ENCODE results near the gene IFNL1. TPM values are rescaled to one million over a fixed set of nuclear protein-coding genes. Genes with fewer than 3 reads are reported as not detected.

IFNL1 gene
- total RNA-seq, 1 donor from 2014 or later, result not detected

DNA sequence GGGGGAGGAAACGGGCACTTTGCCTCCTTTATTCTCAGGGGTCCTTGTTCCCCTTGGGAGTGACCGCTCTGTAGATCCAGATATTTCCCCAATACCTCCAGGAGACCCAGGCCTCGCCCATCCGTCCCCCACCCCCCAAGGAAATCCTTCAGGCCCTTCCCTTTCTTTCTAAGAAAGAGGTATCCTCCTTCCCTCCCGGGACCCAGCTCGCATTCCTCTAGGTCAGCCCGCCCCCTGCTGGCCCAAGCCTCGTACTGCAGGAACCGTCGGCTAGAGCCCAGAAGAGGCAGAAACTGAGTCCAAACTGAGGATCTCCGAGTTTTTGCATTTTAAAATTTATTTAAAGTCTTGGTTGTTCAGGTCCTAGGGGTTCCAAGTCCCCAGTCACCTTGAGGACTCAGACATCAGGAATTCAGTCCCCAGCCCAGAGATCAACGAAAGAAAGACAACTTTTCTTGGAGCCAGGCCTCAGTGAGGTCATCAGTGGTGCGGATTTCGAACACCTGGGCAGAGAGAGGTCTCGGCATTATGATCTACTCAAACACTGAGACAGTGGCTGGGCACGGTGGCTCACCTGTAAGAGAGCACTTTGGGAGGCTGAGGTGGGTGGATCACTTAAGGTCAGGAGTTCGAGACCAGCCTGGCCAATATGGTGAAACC is 32.0 kb downstream of the IFNL1 start:
- intact Hi-C loops (cut with micrococcal nuclease), result loop anchor here (1.0 kb wide), 3 partner anchors 116 to 218 kb away; no protein-coding TSS in a partner anchor

DNA sequence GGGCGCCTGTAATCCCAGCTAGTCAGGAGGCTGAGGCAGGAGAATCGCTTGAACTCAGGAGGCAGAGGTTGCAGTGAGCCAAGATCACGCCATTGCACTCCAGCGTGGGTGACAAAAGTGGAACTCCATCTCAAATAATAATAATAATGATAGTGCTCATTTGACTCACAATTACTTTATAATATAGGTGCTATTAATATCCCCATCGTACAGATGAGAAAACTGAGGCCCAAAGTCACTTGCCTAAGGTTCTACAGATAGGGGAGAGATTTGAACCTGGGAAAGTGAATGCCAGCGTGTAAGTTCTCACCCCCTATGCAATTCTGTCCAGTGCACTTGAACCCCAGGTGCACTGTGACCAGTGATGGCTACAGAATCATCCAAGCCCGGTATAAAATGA is 33.7 kb downstream of the IFNL1 start:
- intact Hi-C loops (cut with micrococcal nuclease), result loop anchor here (10.0 kb wide), 1 partner anchor 345 kb away; no protein-coding TSS in a partner anchor

DNA sequence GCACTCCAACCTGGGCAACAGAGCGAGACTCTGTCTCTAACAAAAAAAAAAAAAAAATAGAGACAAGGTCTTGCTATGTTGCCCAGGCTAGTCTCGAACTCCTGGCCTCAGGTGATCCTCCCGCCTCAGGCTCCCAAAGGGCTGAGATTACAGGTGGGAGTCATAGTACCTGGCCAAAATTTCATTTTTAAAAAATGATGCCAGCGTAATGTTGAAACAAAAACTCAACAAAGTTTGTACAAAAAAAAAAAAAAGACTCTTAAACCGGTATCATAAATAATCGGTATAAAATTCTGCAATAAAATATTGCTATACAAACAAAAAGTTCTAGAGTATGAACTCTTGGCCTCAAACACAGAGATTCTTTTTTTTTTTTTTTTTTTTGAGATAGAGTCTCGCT is 36.1 kb downstream of the IFNL1 start:
- intact Hi-C loops (cut with micrococcal nuclease), result loop anchor here (10.0 kb wide), 1 partner anchor 343 kb away; no protein-coding TSS in a partner anchor

DNA sequence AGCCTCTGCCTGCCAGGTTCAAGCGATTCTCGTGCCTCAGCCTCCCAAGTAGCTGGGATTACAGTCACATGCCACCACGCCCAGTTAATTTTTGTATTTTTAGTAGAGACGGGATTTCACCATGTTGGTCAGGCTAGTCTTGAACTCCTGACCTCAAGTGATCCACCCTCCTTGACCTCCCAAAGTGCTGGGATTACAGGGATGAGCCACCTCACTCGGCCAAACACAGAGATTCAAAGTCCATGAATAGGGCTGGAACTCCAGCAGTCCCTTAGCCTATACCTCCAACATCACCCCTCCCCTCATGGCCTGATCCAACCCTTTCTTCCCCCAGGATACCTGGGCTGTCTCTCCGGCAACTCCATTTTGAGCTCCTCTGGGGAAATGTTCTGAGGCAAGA is 36.5 kb downstream of the IFNL1 start:
- intact Hi-C loops (cut with micrococcal nuclease), result loop anchor here (10.0 kb wide), 1 partner anchor 342 kb away; no protein-coding TSS in a partner anchor

- intact Hi-C loops (cut with micrococcal nuclease), result loop anchor here (10.0 kb wide), 1 partner anchor 341 kb away; no protein-coding TSS in a partner anchor
These were observed 37.3 kb downstream of the IFNL1 start for GRCh38 chr19:39333507-39333906.

DNA sequence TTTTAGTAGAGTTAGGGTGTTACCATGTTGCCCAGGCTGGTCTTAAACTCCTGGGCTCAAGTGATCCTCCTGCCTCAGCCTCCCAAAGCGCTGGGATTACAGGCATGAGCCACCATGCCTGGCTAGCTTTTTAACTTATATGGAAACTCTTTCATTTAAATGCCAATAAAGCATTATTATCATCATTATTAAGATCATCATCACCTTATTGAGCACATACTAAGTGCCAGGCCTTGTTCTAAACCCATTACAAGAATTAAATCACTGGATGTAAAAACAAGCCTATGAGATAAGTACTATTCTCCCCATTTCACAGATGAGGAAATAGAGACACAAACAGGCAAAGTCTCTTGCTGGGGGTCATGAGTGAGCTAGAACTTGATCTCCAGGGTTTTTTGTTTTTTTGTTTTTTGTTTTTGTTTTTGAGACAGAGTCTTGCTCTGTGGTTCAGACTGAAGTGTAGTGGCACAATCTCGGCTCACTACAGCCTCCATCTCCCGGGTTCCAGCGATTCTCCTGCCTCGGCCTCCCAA is 38.3 kb downstream of the IFNL1 start:
- intact Hi-C loops (cut with micrococcal nuclease), result loop anchor here (2.0 to 10.0 kb wide), 2 partner anchors 36 to 340 kb away; no protein-coding TSS in a partner anchor

- intact Hi-C loops (cut with micrococcal nuclease), result loop anchor here (2.0 to 10.0 kb wide), 2 partner anchors 36 to 340 kb away; no protein-coding TSS in a partner anchor
These were observed 39.0 kb downstream of the IFNL1 start for GRCh38 chr19:39335168-39335548.

GRCh38 chr19:39336483-39336882 is 40.3 kb downstream of the IFNL1 start:
- intact Hi-C loops (cut with micrococcal nuclease), result loop anchor here (1.0 to 10.0 kb wide), 3 partner anchors 76 to 338 kb away; partner anchors contain the start of gene PLEKHG2

GRCh38 chr19:39339674-39340073 is 43.5 kb downstream of the IFNL1 start:
- intact Hi-C loops (cut with micrococcal nuclease), result loop anchor here (2.0 to 10.0 kb wide), 5 partner anchors 193 to 945 kb away; partner anchors contain the start of genes AKT2, DYRK1B, EID2B and EIF3K

DNA sequence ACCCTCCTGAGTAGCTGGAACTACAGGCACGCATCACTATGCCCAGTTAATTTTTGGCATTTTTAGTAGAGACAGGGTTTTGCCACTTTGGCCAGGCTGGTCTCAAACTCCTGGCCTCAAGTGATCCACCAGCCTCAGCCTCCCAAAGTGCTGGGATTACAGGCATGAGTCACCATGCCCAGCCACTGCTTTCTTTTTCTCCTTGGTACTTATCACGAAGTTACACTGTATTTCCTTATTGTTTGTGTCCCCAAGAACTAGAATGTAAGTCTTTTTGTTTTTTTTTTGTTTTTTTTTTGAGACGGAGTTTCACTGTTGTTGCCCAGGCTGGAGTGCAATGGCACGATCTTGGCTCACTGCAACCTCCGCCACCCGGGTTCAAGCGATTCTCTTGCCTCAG is 43.9 kb downstream of the IFNL1 start:
- intact Hi-C loops (cut with micrococcal nuclease), result loop anchor here (2.0 to 10.0 kb wide), 4 partner anchors 193 to 945 kb away; partner anchors contain the start of genes AKT2, DYRK1B, EID2B and EIF3K

GRCh38 chr19:39341129-39341718 is 45.0 kb downstream of the IFNL1 start:
- intact Hi-C loops (cut with micrococcal nuclease), result loop anchor here (1.0 to 10.0 kb wide), 9 partner anchors 66 to 944 kb away; partner anchors contain the start of genes AKT2, DYRK1B, EID2B and EIF3K

DNA sequence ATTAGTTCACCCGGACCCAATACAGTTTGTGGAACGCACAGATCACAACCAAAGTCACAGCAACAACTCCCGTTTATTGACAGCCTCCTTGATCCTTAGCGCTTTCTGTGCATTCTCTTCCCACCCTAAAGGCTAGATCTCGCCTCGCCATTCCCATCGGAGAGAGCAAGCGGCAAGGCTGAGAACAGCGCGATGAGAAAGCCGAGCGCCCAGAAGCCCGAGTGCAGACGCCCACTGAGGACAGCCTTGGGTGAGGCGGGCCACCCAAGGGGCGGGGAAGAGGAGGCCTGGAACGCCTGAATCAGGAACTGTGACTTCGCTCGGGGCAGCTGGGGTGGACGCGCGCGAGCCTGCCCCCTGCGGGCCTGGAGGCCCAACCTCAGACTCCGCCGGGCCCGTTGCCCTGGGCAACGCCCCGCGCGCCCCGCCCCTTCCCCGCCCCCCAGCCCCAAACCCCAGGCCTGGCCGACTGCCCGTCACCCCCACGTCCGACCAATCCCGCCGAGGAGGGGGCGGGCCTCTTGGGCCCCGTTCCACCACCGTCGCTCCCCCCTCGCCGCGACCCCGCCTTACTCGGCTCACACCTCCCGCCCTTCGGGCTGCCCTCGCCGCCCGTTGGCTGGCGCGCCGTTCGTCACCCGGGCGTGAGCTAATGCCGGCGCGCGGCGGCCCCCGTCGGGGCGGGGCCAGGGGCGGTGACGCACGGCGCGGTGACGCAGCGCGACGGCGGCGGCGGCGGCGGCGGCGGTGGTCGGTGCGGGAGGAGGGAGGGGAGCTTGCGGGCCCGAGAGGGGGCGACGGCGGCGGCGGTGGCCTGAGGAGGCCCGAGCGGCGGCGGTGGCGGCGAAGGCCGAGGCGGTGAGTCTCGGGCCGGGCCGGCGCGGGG is 45.8 kb downstream of the IFNL1 start, which contains the start of gene SAMD4B:
SAMD4B (plus strand) TSS at position 703 of the 886 bp plus-strand sequence. CDS start 14,473 bp downstream, outside the sequence.
- intact Hi-C loops (cut with micrococcal nuclease), result loop anchor here (1.0 to 10.0 kb wide), 12 partner anchors 9 to 943 kb away; partner anchors contain the start of genes AKT2, DYRK1B, EID2B and EIF3K

GRCh38 chr19:39342647-39343305 is 46.6 kb downstream of the IFNL1 start:
- intact Hi-C loops (cut with micrococcal nuclease), result loop anchor here (1.0 to 10.0 kb wide), 6 partner anchors 9 to 942 kb away; partner anchors contain the start of genes AKT2, DYRK1B, EIF3K and MAP4K1

DNA sequence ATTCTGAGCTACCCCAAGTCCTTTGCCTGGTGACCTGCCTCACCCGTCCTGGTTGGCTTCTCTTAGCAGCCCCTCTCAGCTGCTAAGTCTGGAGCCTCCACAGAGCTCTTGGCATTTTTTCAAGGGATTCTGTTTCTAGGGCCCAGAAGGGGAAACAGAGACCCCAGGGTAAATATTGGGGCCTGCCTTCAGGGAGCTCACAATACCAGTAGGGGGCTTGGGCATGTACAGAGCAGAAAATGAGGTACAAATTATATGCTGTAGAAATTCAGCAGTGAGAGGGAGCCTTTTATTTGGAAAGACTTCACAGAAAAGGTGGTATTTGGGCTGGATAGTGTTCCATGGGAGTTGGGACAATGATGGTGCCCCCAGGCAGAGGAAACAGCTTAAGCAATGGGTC is 49.7 kb downstream of the IFNL1 start:
- intact Hi-C loops (cut with micrococcal nuclease), result loop anchor here (10.0 kb wide), 1 partner anchor 939 kb away; the partner anchor contains the start of gene AKT2

DNA sequence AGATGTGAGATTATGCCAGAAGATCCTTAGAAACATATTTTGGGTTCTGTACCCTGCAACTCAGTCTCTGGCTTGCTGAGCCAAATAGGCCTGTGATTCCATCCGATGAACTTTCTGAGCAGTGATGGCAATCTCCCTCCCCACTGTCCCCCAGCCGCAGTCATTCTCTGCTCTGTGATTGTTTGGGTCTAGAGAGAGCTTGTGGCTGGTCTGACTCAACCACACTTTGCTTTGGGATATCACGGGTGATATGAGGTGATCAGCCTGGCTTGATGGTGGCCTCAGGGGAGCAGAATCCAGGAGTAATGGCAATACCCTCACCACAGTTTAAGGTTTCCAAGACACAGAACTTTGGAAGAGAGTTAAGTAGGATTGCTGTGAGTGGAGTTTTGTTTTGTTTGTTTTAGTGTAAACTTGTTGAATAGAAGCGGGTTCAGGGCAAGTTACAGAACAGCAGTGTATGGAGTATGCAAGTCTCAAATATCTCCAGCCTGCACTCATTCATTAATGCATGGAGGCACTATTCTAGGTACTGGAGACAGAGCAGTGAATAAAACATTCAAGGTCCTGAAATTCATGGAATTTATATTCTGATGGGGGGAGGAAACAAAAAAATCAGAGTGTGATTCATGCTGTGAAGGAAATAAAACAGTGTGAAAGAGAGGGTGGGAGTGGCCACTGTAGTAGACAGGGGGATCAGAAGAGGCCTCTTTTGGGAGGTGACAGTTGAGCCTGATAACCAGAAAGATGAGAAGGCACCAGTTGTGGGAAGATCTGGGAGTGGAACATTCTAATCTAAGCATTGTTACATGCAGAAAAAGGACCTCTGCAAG is 51.3 kb downstream of the IFNL1 start:
- intact Hi-C loops (cut with micrococcal nuclease), result loop anchor here (10.0 kb wide), 1 partner anchor 937 kb away; the partner anchor contains the start of gene AKT2

All from T-helper 1 cell treated with Interleukin-12 subunit alpha and Interleukin-12 subunit beta and Interleukin-4 antibody, amounts not matched to agents 30 ng/mL and 1 ng/mL, for 36 hours (primary cell).